Left ventricle myocardium inferior (tissue), 1 donor: ENCODE results near the gene CRYL1. TPM values are rescaled to one million over a fixed set of nuclear protein-coding genes. Genes with fewer than 3 reads are reported as not detected.

ENCODE experiments used
- DNase-seq: peaks from one replicate; pipeline ENCODE4 v3.0.0-alpha.2; 2020
- H3K27ac ChIP-seq: fragments of 200-600 bp; replicated peaks from 2 replicates; pipeline ENCODE4 v1.8.0; 2021
- H3K27me3 ChIP-seq: fragments of 200-600 bp; 2 replicates; pipeline ENCODE4 v1.8.0; 2021; ENCODE audit warnings: low read depth
- H3K36me3 ChIP-seq: fragments of 200-600 bp; 2 replicates; pipeline ENCODE4 v1.8.0; 2021
- H3K4me1 ChIP-seq: fragments of 200-600 bp; 2 replicates; pipeline ENCODE4 v1.8.0; 2021
- H3K4me3 ChIP-seq: fragments of 200-600 bp; 2 replicates; pipeline ENCODE4 v1.8.0; 2021; ENCODE audit warnings: mild to moderate bottlenecking, moderate library complexity
- H3K9me3 ChIP-seq: fragments of 200-600 bp; replicated peaks from 2 replicates; pipeline ENCODE4 v1.8.0; 2021
- intact Hi-C: fragments of 100-400 bp; cut with micrococcal nuclease; formaldehyde crosslinking; loops from one replicate; pipeline ENCODE4 v1.11.0; 2022
- total RNA-seq: library from RNA; stranded (reverse); fragmentation: NEBNext Ultra II Directional; extraction: Animal tissue kit (Norgen Biotek cat#: 25700); gene quantifications from one replicate; pipeline ENCODE4 v1.2.1, GENCODE V29; 2021
- TF ChIP-seq, protein P1 (sequence below): fragments of 200-600 bp; IDR thresholded peaks from 2 replicates; pipeline ENCODE4 v1.8.0; 2021; ENCODE audit warnings: antibody characterized with exemption, mild to moderate bottlenecking, borderline replicate concordance
- donor health status: DM: no; HTN: yes; CAD: no; lungs with severe emphysema.

CRYL1 gene
- total RNA-seq, 1 donor from 2014 or later, result 20.5 TPM

GRCh38 chr13:20371825-20372224, 153.8 kb downstream of the CRYL1 start:
- TF ChIP-seq, protein P1, sequence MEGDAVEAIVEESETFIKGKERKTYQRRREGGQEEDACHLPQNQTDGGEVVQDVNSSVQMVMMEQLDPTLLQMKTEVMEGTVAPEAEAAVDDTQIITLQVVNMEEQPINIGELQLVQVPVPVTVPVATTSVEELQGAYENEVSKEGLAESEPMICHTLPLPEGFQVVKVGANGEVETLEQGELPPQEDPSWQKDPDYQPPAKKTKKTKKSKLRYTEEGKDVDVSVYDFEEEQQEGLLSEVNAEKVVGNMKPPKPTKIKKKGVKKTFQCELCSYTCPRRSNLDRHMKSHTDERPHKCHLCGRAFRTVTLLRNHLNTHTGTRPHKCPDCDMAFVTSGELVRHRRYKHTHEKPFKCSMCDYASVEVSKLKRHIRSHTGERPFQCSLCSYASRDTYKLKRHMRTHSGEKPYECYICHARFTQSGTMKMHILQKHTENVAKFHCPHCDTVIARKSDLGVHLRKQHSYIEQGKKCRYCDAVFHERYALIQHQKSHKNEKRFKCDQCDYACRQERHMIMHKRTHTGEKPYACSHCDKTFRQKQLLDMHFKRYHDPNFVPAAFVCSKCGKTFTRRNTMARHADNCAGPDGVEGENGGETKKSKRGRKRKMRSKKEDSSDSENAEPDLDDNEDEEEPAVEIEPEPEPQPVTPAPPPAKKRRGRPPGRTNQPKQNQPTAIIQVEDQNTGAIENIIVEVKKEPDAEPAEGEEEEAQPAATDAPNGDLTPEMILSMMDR, result no peak
- intact Hi-C loops, result no loop called here

DNA sequence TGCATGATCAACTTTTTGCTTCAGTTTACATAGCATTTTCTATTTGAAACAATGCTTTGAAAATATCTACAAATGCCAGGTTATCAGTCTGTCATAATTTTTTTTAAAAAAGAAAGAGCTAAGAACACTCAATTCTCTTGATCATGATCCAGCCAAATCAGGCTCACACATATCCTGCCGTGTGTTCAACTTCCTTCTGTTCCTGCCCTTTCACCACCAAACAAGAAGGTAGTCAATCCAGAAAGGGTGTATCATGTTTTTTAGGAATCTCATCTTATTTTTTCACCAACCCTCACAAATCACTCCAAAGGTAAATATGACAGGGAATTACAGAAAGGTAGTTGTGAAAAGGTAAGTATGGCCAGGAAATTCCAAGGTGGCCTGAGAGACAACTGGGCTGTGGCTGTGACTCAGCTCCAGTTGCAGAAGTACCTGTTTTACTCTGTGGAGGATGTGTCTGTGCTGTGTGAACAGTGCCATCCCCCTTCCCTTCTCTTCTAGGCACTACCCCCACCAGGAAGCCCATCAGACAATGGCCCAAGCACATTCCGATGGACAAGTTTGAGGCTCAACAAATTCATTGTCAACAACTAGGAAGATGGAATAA, 154.7 kb downstream of the CRYL1 start:
- TF ChIP-seq, protein P1, result no peak
- Histone ChIP-seq H3K27me3 (peaks cover 9% of the 10 kb centered on the region), H3K4me3 (no peak overlapping the region), H3K9me3 (no peaks in the 10 kb centered on the region), H3K4me1 (no peaks in the 10 kb centered on the region), H3K27ac (no peak overlapping the region), H3K36me3 (no peaks in the 10 kb centered on the region)
- no peak for DNase-seq
- intact Hi-C loops, result no loop called here

More at GRCh38 chr13:20371825-20372224, 153.8 kb downstream of the CRYL1 start:
- Histone ChIP-seq H3K4me1 (no peaks in the 10 kb centered on the region), H3K36me3 (no peaks in the 10 kb centered on the region), H3K27ac (no peak overlapping the region), H3K27me3 (peaks cover 8% of the 10 kb centered on the region), H3K9me3 (no peaks in the 10 kb centered on the region), H3K4me3 (no peak overlapping the region)
- DNase-seq, result no peak

DNA sequence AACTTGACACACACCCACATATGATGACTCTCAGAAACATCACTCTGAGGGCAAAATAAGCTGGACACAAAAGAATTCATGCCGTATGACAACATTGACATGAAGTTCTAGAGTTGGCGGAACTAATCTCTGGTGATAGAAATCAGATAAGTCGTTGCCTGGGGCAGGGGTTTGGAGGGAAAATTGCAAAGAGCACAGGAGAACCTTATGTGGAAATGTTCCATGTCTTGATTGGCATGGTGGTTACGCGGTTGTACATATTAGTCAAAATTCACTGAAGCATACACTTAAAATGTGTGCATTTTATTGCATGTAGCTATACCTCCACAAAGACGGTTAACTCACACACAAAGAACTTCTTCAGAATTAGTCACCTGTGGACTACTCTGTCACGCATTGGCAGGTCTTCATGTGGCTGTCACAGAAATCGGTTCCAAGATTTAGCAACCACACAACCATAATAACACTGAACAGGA, 155.7 kb downstream of the CRYL1 start:
- Histone ChIP-seq H3K9me3 (no peaks in the 10 kb centered on the region), H3K4me1 (no peaks in the 10 kb centered on the region), H3K27me3 (peaks cover 13% of the 10 kb centered on the region), H3K36me3 (no peaks in the 10 kb centered on the region), H3K27ac (no peak overlapping the region), H3K4me3 (no peak overlapping the region)
- TF ChIP-seq, protein P1, result no peak
- intact Hi-C loops, result no loop called here
- DNase-seq, result no peak

- no peak overlapping the region for H3K4me3 ChIP-seq
- H3K36me3 ChIP-seq, result no peaks in the 10 kb centered on the region
- H3K4me1 ChIP-seq, result no peaks in the 10 kb centered on the region
- DNase-seq, result no peak
- intact Hi-C loops, result no loop called here
- TF ChIP-seq, protein P1, result no peak
- peaks cover 20% of the 10 kb centered on the region for H3K27me3 ChIP-seq
- no peak overlapping the region for H3K27ac ChIP-seq
- no peaks in the 10 kb centered on the region for H3K9me3 ChIP-seq
Observed at GRCh38 chr13:20366056-20366455, 159.6 kb downstream of the CRYL1 start.

DNA sequence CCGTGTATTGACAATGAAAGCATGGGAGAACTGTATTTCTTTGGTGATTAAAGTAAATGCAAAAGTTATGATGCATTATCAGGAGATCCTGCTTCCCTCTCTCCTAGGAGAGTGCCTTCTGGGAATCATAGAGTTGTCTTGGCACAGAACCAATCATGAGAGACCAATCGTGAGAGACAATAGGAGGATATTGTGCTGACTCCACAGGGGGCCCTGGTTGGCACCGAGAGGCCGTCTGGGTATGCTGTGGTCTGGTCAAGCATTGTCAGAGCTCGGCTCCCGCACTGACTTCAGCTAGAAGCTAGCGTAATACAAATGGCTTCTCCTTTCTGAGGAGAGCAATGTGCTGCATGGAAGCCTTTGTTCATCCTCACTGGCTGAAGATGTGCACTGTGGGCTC, 162.1 kb downstream of the CRYL1 start:
- H3K27me3 ChIP-seq, result peaks cover 16% of the 10 kb centered on the region
- intact Hi-C loops, result no loop called here
- H3K4me1 ChIP-seq, result no peaks in the 10 kb centered on the region
- no peaks in the 10 kb centered on the region for H3K36me3 ChIP-seq
- H3K4me3 ChIP-seq, result no peak overlapping the region
- H3K27ac ChIP-seq, result no peak overlapping the region
- TF ChIP-seq, protein P1, result no peak
- no peak for DNase-seq
- H3K9me3 ChIP-seq, result no peaks in the 10 kb centered on the region
